Activated T-cell treated with anti-CD3 and anti-CD28 coated beads, Interleukin-2, amount 50 U/mL, for 48 hours (primary cell): Measurements from ENCODE around the gene G6PC2.
"Not testable (repeated sequence)": the region's sequence is repeated elsewhere in the genome, so short reads cannot be mapped to it uniquely, and the experiment has no call there.

ENCODE experiments used
- DNase-seq, 2 experiments: peaks; one replicate each; pipeline ENCODE4 v3.0.0-alpha.2; 2020

G6PC2 gene, protein sequence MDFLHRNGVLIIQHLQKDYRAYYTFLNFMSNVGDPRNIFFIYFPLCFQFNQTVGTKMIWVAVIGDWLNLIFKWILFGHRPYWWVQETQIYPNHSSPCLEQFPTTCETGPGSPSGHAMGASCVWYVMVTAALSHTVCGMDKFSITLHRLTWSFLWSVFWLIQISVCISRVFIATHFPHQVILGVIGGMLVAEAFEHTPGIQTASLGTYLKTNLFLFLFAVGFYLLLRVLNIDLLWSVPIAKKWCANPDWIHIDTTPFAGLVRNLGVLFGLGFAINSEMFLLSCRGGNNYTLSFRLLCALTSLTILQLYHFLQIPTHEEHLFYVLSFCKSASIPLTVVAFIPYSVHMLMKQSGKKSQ

DNA sequence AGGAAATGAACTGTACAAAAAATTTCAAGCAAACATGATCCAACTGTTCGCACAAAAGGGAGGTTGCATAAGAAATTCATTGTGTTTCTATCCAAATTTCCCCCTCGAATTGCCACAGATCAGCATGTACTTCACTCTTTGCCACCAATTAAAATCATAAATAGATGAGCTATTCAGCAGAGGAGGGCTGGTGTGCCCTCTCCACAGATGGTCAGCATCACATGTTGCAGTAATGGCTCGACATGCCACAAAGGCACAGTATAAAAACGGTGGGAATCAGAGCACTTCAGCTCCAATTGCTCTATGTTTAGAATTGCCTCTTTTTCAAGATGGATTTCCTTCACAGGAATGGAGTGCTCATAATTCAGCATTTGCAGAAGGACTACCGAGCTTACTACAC lies at the start of gene G6PC2:
TSS of gene G6PC2 (plus strand) at position 289 of the 400 bp plus-strand sequence. CDS start at position 330, 41 bp downstream.
- DNase-seq = no peak

DNA sequence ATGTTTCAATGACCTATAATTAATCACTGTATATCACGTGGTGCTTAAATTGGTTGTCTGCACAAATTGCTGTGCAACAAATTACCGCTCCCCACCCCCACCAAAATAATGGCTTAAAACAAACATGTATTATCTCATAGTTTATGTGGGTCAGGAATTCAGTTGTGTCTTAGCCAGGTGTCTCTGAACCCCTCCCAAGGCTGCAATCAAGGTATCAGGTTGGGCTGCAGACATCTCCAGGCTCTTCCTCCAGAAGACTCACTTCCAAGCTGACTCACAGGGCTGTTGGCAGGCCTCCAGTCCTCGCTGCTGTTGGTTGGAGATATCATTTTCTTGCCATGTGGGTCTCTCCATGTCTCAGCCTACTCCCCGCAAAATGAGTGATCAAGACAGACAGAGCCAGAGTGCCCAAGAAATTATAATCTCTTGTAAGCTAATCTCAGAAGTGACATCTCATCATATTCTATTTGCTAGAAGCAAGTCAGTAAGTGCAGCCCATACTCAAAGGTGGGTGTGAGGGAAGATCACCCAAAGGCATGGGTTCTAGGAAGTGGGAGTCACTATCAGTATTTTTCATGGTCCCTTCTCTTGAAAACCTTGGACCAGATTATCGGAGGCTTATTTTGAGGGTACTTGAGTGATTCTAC lies 49.3 kb upstream of the G6PC2 start:
- no peak for DNase-seq

DNA sequence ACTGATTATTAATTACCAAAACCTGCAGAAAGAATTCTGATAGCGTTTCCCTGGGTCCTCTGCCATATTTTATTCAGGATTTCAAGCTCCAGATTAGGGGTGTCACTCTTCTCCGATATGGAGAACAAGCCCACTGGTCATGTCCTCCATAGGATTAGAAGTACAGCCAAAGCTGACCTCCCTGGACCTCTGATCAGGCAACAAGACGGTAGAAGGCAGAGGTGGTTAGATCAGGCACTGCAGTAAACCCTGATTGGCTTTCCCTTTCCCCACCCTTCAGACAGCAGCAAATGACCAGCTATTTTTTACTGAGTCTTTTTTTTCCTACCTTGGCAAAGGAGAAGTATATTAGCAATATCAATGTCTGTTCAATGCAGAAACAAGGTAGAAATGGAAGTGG lies 48.6 kb upstream of the G6PC2 start:
- DNase-seq = no peak

- DNase-seq = no peak
These were observed 47.6 kb upstream of the G6PC2 start for GRCh38 chr2:168853471-168853870.

GRCh38 chr2:168854651-168855050 lies 46.4 kb upstream of the G6PC2 start:
- DNase-seq = no peak

DNA sequence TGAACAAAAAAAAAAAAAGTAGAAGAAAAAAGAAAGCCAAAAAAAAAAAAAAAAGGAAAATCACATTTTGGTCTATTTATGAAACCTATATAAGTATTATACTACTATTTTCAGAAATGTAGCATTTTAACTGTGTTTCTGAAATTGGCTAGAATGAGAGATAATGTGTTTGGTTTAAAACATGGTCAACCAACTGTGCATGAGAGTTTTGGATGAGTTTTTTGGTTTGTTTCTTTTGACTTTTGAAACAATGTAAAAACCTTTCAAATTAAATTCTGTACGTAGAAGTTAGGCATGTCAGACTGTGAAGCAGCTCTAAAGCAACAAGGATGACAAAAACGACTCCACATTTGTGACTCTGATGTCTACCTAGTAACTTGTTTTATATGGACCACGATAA lies 45.5 kb upstream of the G6PC2 start:
- DNase-seq = no peak

DNA sequence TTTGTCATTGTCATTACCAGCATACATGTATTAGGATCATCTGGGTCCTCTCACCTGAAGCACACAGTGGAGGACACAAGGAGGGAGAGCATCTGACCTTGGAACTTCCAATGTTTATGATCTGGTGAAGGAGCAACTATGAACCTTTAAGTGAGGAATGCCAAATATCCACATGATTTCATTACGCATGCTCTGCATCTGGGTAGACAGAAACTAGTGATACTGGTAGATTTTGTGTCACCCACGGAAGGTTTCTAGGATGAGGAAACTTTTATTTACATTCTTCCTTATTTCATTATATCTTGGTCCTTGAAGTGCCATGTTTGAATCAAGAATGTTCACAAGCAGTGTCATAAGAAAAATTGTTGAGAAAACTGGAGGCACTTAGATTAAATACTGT lies 42.9 kb upstream of the G6PC2 start:
- DNase-seq = no peak

DNA sequence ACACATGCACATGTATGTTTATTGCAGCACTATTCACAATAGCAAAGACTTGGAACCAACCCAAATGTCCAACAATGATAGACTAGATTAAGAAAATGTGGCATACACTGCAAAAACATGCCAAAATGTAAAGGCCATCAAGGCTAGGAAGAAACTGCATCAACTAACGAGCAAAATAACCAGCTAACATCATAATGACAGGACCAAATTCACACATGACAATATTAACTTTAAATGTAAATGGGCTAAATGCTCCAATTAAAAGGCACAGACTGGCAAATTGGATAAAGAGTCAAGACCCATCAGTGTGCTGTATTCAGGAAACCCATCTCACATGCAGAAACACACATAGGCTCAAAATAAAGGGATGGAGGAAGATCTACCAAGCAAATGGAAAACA lies 33.9 kb upstream of the G6PC2 start:
- DNase-seq = not testable (repeated sequence)

DNA sequence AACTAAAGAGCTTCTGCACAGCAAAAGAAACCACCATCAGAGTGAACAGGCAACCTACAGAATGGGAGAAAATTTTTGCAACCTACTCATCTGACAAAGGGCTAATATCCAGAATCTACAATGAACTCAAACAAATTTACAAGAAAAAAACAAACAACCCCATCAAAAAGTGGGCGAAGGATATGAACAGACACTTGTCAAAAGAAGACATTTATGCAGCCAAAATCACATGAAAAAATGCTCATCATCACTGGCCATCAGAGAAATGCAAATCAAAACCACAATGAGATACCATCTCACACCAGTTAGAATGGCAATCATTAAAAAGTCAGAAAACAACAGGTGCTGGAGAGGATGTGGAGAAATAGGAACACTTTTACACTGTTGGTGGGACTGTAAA lies 30.7 kb upstream of the G6PC2 start:
- not testable (repeated sequence) for DNase-seq

DNA sequence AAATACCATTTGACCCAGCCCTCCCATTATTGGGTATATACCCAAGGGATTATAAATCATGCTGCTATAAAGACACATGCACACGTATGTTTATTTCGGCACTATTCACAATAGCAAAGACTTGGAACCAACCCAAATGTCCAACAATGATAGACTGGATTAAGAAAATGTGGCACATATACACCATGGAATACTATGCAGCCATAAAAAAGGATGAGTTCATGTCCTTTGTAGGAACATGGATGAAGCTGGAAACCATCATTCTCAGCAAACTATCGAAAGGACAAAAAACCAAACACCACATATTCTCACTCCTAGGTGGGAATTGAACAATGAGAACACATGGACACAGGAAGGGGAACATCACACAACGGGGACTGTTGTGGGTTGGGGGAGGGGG lies 30.3 kb upstream of the G6PC2 start:
- not testable (repeated sequence) for DNase-seq

- DNase-seq = no peak
These were observed 26.6 kb upstream of the G6PC2 start for GRCh38 chr2:168874368-168875054.

GRCh38 chr2:168882163-168882562 lies 18.9 kb upstream of the G6PC2 start:
- not testable (repeated sequence) for DNase-seq

- no peak for DNase-seq
These were observed 16.1 kb upstream of the G6PC2 start for GRCh38 chr2:168884975-168885374.

DNA sequence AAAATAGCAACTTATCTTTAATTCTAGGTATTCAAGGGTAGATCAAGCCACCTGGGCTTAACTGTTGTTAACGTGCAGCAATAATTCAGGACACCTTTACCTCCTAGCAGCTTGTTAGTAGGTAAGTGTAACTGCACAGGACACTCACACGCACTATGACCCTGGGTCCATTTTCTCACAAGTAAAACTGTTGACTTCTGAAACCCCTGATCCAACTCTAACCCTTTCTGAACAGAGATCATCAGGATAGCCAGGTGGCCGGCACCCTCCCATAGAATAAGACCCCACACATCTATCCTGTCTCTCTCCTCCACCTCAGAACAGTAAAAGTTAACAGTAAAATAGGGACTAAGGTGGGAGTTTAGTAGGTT lies 11.5 kb upstream of the G6PC2 start:
- DNase-seq = peak in 1 of 2 experiments; percentile 24

DNA sequence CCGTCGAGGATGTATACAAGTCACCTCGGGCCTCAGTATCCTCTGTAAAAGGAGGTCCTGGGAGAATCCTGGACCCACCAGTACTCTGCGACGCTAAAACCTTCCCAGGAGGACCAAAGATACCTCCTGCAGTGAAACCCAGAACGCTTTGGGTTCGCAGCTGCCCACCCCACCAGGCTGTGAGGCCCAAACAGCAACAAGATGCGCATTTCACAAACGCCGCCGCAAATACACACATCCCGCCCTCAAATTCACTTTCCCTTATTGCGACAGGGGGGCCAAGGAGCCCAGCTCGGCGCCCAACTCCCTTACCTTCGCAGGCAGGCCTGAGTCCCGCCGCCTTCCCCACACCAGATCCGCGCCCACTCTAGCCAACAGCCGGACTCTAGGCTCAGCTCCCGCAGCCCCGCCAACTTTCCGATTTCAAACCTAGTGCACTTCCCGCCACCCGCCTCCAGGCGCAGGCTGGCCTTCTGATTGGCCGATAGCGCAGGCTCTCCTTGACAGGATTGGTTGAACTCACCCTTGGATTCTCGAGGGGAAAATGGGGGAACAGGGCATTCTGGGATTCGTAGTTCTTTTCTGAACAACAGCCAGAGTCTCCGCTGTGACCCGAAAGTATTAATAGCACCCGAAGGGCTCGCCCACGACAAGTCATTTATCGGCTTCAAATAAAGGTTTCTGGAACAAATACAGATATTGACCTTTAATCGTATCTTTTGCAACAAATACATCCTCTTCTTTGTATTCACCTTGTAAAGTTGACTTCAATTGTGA lies 10.9 kb upstream of the G6PC2 start, which contains the start of gene SPC25:
TSS of gene SPC25 (minus strand) at position 425 of the 777 bp plus-strand sequence. CDS start 911 bp downstream, outside the sequence.
- DNase-seq = peak; percentile 92 to 93

GRCh38 chr2:168892327-168892726 lies 8.8 kb upstream of the G6PC2 start:
- DNase-seq = no peak

GRCh38 chr2:168894101-168894500 lies 7.0 kb upstream of the G6PC2 start:
- no peak for DNase-seq

DNA sequence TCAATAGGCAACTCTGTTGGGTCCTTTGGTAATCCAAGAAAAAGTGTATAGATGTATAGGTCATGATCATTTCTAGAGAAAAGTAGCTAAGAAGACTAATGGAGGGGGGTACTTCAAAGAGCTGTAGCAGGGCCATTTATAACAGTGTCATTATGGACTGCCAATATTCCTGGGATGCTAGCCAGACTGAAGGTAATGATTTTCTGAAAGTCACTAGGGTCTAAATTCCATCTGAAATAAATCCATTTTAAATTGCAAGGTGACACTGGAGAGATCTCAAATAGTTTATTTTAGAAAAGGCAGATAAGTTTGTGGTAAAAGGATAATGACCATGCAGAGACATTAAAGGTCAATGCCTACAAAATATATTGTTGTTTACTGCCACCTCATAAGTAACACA lies 6.4 kb upstream of the G6PC2 start:
- no peak for DNase-seq

- no peak for DNase-seq
These were observed 5.3 kb upstream of the G6PC2 start for GRCh38 chr2:168895771-168896170.

DNA sequence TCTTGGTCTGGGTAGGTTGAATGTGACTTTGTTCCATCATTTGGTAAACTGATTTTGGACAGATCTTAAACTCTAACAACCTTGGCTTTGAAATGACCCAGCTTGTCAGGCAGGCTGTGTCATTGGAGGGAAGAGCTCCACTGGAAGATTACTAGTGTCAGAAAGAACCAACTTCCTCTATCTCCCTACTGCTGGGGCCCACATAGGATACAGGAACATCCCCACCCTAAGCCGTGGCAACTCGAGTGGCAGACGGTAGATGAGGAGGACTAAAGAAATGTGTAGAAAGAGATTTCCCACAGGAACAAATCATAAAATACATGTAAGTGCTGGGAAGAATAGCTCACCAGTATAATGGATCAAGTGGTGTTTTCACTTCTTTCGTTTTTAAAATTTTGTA lies 4.3 kb upstream of the G6PC2 start:
- no peak for DNase-seq

DNA sequence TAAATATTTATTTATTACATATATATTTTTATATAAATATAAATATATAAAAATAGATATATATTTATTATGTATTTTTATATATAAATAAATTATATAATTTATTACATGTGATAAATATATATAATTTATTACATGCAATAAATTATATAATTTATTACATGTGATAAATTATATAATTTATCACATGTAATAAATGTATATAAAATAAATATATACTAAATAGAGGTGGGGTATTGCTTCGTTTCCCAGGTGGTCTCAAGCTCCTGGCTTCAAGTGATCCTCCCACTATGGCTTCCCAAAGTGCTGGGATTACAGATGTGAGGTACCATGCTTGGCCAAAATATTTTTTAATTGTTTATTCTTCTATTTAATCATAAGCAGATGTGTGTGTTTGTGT lies 3.6 kb upstream of the G6PC2 start:
- DNase-seq = no peak

DNA sequence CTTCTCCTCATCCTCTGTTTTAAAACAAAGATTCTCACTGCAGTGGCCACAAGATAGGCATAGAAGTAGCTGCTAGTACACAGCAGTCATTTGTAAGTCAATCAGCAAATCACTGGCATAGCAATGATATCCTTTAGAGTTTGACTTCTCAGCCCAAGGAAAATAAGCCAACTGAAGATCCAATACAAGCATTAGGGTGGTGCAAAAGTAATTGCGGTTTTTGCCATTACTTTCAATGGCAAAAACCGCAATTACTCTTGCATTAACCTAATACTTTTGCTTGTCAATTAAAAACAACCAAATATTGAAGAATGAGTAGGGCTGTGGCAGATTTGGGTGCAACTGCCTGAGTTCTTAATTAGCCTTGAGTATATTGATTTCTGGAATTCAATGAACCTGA lies 2.8 kb downstream of the G6PC2 start:
- DNase-seq = no peak

GRCh38 chr2:168904358-168904757 lies 3.3 kb downstream of the G6PC2 start:
- DNase-seq = no peak
